AG04449 (cell line): ENCODE results near the gene RIMS1.

Experiments
- CTCF ChIA-PET: fragments of 350-600 bp; formaldehyde crosslinking; extraction: SDS; loops from one replicate; lab custom pipeline; 2021; ENCODE audit warnings: antibody characterized with exemption; lab: Yijun Ruan, JAX
- POLR2A ChIA-PET: fragments of 400-600, 350-600 bp; formaldehyde crosslinking; extraction: SDS; loops from one replicate; lab custom pipeline; 2020; ENCODE audit warnings: antibody characterized with exemption, inconsistent platforms; lab: Yijun Ruan, JAX
- DNase-seq: peaks from one replicate; pipeline ENCODE4 v3.0.0-alpha.2; 2010; ENCODE audit warnings: low read depth, low spot score
- H3K4me3 ChIP-seq: 2 replicates; pipeline ENCODE4 v1.5.1; 2011; ENCODE audit warnings: low read depth, mild to moderate bottlenecking, control low read depth, low read length
- TF ChIP-seq, protein P1 (sequence below): IDR thresholded peaks from one replicate; pipeline ENCODE4 v1.5.1; 2011; ENCODE audit warnings: mild to moderate bottlenecking, moderate library complexity, low read length, control low read depth, inconsistent platforms; ENCODE audit not compliant: insufficient read depth; ENCODE audit errors: missing control alignments

Gene RIMS1

DNA sequence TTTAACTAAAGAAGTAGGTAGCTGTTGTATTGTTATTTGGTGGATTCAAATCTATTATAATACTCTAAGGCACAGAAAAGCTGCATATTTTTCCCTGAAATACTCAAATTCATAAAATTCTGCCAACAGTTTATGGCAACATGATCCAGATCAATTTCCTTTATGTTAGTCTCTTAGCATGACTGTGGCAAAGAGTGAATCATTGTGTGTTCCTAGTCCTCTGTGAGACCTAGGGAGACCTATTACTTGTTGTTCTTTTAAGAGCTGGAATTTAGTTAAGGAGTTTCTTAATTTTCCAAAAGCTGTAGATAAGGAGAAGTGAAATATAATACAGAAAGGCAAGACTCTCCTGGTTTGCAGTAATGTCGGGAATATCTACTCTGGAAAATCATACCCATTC is 149.6 kb downstream of the RIMS1 start:
- CTCF ChIA-PET, result no interaction called here
- H3K4me3 ChIP-seq, result no peak overlapping the region
- POLR2A ChIA-PET, result no interaction called here
- no peak for DNase-seq
- TF ChIP-seq, protein P1, sequence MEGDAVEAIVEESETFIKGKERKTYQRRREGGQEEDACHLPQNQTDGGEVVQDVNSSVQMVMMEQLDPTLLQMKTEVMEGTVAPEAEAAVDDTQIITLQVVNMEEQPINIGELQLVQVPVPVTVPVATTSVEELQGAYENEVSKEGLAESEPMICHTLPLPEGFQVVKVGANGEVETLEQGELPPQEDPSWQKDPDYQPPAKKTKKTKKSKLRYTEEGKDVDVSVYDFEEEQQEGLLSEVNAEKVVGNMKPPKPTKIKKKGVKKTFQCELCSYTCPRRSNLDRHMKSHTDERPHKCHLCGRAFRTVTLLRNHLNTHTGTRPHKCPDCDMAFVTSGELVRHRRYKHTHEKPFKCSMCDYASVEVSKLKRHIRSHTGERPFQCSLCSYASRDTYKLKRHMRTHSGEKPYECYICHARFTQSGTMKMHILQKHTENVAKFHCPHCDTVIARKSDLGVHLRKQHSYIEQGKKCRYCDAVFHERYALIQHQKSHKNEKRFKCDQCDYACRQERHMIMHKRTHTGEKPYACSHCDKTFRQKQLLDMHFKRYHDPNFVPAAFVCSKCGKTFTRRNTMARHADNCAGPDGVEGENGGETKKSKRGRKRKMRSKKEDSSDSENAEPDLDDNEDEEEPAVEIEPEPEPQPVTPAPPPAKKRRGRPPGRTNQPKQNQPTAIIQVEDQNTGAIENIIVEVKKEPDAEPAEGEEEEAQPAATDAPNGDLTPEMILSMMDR, result no peak

DNA sequence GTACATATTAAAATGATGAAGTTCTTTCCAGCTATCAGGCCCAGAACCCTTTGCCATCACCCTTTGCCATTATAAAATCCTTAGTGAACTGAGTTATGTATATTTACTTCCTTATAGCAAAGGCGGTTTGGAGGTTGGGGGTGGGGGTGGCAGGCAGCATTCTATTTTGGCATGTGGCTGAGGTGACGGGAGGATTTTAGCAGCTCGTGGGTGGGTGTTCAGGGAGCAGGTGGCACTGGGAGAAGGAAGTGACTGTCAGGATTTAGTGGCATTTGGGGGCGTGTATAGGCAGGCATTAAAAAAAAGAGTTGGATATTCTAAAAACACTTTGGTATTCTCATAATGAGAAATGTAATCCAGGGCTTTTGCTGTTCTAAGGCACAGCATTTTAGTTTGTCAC is 150.7 kb downstream of the RIMS1 start:
- DNase-seq, result no peak
- no peak overlapping the region for H3K4me3 ChIP-seq
- POLR2A ChIA-PET, result no interaction called here
- TF ChIP-seq, protein P1, result no peak
- CTCF ChIA-PET, result no interaction called here

DNA sequence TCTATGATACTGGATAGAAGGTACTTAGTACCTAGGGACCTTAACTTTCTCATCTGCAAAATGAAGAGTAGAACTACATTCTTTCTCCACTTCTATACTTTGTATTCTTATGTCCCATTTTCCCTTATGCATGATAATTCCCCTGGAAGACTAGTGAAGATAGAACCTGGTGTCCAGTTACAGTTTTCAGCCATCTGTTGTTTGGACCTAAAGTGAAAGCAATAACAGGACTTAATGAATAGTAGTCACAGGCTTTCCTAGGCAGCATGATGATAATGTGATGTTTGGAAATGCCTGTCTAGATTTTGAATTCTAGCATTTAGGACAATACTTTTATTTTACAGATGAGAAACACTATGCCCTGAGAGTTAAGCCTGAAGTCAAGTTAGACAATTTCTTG is 153.8 kb downstream of the RIMS1 start:
- POLR2A ChIA-PET, result no interaction called here
- no peak for DNase-seq
- CTCF ChIA-PET, result interaction anchor here (1.5 kb wide), 1 partner anchor 506 kb away, joined by 4 read pairs; no protein-coding TSS in a partner anchor
- no peak overlapping the region for H3K4me3 ChIP-seq
- TF ChIP-seq, protein P1, result no peak

DNA sequence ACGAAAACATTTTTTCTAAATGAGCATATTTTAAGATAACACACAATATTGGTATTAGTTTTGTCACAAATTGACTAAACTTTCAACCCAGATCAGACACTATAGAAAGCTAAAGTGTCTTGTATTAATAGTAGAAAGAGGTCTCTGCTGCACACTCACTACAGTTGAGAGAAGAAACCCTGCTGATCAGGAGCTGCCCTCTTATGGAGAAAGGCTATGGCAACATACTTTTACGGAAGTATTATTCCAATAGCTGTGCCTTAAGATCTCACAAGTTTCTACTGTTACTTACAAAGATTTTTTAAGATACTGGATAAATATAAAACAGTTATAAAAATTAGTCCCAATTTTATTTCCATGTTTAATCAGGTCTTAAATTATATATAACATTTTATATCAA is 155.7 kb downstream of the RIMS1 start:
- CTCF ChIA-PET, result interaction anchor here (0.6 to 1.0 kb wide), 2 partner anchors 419 to 1140 kb away, joined by 3 to 4 read pairs; no protein-coding TSS in a partner anchor
- TF ChIP-seq, protein P1, result no peak
- no peak for DNase-seq
- POLR2A ChIA-PET, result no interaction called here
- no peak overlapping the region for H3K4me3 ChIP-seq

DNA sequence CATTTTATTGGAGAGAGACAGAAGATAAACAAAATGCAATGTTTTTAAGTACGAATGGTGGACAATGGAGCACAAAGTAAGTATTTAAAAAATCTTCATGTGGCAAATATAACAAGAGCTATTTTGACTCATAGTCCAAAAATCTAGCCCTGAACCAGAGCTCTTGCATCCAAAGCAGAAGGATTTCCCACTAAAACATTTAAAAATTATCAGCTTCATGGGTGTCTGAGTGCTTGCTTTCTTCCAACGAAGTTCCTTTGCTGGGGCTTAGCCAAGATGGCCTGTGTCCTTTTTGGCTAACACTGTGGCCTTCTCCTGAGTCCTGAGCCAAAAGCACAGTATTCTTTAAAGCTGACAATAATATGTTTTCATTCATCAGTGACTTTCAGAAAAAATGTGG is 161.7 kb downstream of the RIMS1 start:
- ChIA-PET POLR2A (no interaction called here), CTCF (no interaction called here)
- no peak overlapping the region for H3K4me3 ChIP-seq
- no peak for DNase-seq
- TF ChIP-seq, protein P1, result no peak

DNA sequence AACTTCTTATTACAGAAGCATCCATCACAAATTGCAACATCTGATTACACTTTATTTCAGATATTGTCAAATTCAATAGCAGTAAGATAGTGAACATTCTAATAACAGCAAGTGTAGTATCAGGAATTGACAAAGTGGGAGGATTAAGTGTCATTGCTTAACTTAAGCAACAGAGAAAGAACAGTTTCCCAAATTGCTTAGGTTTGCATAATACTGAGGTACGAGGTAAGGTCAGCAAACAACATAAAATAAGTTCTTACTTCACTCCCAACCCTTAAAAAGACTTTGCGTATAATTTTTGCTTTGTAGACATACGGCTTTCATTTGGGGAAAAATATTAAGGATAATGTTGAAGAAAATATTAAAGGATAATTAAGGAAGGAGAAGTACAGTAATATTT is 163.0 kb downstream of the RIMS1 start:
- H3K4me3 ChIP-seq, result no peak overlapping the region
- no peak for DNase-seq
- ChIA-PET POLR2A (no interaction called here), CTCF (no interaction called here)
- TF ChIP-seq, protein P1, result no peak
